AG10803 (cell line): ENCODE data around the gene PLXNA2.

Experiments
- DNase-seq: peaks from one replicate; pipeline ENCODE4 v3.0.0; 2010; ENCODE audit warnings: low read depth
- H3K4me3 ChIP-seq: 2 replicates; pipeline ENCODE4 v1.5.1; 2011; ENCODE audit warnings: mild to moderate bottlenecking, low read length, control low read depth
- CTCF ChIP-seq: conservative IDR thresholded peaks from 2 replicates; pipeline ENCODE4 v1.5.1; 2011; ENCODE audit warnings: mild to moderate bottlenecking, low read length, control low read depth, inconsistent platforms

PLXNA2 gene

DNA sequence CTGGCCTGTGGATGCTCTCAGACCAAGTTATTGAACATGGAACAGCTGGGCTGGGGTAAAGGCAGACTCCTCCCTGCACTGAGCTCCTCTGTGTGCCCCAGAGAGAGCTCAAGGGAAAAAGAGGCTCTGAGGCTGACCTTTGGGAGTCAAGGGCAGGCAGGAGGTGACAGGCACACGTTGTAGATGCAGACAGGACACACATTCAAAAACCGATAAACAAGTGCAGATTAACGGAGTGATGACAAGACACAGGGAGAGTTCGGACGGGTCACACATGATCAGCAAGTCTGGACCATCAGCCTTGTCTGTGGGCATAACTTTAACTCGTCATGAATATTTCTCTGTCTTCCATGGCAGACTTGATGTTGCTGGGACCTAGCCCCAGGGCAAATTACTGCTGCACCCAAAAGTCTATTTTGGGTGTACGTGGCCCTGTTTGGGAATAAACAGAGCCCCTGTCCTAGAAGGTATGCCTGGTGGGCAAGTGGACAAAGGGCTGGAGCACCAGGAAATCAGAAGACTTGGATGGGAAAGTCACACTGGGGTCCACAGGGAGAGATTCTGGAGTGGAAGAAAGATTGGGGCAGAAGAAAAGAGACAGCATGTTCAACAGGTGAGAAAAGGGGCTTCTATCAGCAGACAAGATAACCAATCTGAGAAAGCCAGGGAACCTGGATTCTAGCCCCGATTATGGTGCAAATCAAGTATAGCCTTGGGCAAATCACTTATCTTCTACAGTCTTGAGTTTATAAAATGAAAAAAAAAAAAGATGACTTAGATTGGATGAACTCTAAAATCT lies 74.9 kb downstream of the PLXNA2 start:
- H3K4me3 ChIP-seq = no peak overlapping the region
- DNase-seq = no peak
- TF ChIP-seq CTCF = no peak

- no peak overlapping the region for H3K4me3 ChIP-seq
- no peak for DNase-seq
- no peak for TF ChIP-seq CTCF
These were observed 76.8 kb downstream of the PLXNA2 start for GRCh38 chr1:208167261-208167869.

DNA sequence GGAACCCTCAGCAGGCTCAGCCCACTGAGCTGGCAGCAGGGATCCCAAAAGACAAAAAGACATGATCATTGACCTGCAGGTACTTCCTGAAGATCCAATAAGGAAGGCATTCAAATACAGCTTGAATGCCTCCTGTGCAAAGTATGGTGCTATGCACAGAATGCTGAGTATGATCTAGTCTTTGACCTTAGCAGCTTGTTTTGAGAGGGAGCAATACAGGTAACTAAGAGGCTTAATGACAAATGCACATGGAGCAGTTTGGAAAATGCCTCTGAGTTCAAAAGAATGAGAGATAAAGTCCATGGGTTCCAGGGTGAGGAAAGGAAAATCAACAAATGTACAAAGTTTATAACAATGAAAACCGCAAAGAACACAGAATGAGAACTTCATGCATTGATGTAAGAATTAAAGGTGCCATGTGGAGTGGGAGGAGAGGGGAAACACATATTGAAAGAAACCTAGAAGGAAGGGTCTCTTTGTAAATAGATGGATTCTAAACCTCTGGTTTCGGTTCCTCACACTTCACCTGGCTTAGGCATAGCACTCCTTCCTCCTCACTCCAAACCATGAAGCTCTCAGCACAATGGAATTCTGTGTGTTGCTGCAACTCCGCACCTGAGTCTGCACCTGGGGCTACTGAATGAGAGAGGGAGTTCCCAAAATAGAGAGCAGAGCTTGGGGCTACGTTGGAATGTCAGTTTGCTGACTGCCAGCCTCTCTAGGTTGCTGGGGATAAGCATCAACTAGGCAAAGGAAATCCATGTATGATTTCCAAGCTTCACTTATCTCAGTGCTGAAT lies 77.6 kb downstream of the PLXNA2 start:
- no peak overlapping the region for H3K4me3 ChIP-seq
- DNase-seq = no peak
- no peak for TF ChIP-seq CTCF

DNA sequence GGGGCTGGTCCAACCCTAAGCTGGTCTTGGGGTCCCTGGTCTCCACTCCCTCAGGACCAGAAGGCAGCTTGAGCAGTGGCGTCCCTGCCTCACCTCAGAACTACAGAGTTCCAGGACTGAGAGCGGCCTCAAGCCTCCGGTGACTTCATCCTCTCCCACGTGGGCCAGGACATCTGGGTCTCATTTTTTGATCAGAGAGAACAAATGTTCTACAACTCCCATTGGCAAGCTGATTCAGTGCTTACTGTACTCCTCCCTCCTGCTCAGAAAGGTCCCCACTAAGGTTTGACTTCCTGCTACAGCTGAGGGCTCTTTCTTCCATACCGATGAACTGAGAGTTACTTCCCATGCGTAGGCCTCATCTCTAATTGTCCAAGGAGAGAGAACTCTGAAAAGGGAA lies 78.5 kb downstream of the PLXNA2 start:
- no peak for TF ChIP-seq CTCF
- no peak overlapping the region; the same call in 1 of the 2 replicates for H3K4me3 ChIP-seq
- peak; percentile 91 for DNase-seq

- DNase-seq = no peak
- no peak for TF ChIP-seq CTCF
- H3K4me3 ChIP-seq = no peak overlapping the region
These were observed 79.6 kb downstream of the PLXNA2 start for GRCh38 chr1:208164609-208165008.

- TF ChIP-seq CTCF = no peak
- no peak overlapping the region for H3K4me3 ChIP-seq
- no peak for DNase-seq
These were observed 80.6 kb downstream of the PLXNA2 start for GRCh38 chr1:208163539-208163938.

- H3K4me3 ChIP-seq = no peak overlapping the region
- TF ChIP-seq CTCF = no peak
- no peak for DNase-seq
These were observed 81.3 kb downstream of the PLXNA2 start for GRCh38 chr1:208162903-208163302.
